ENCODE data around the gene MIA2.

The MIA2 gene

GRCh38 chr14:39406560-39406959 lies 172.8 kb downstream of the MIA2 start:
- DNase-seq = no peak

- no peak for DNase-seq
These were observed 182.4 kb downstream of the MIA2 start for GRCh38 chr14:39416072-39416471.

GRCh38 chr14:39417014-39417413 lies 183.3 kb downstream of the MIA2 start:
- DNase-seq = peak; percentile 48

GRCh38 chr14:39419272-39419671 lies 185.6 kb downstream of the MIA2 start:
- no peak for DNase-seq

GRCh38 chr14:39422243-39422642 lies 188.5 kb downstream of the MIA2 start:
- DNase-seq = no peak

- no peak for DNase-seq
These were observed 190.1 kb downstream of the MIA2 start for GRCh38 chr14:39423793-39424192.

- no peak for DNase-seq
These were observed 192.2 kb downstream of the MIA2 start for GRCh38 chr14:39425947-39426346.

- DNase-seq = peak; percentile 44
These were observed 192.9 kb downstream of the MIA2 start for GRCh38 chr14:39426605-39427004.

- no peak for DNase-seq
These were observed 194.4 kb downstream of the MIA2 start for GRCh38 chr14:39428118-39428517.

GRCh38 chr14:39430762-39431415 lies 197.2 kb downstream of the MIA2 start:
- no peak for DNase-seq

- peak; percentile 36 for DNase-seq
These were observed 197.9 kb downstream of the MIA2 start for GRCh38 chr14:39431416-39432178.

GRCh38 chr14:39432179-39432618 lies 198.5 kb downstream of the MIA2 start, which contains the start of gene FBXO33:
Gene FBXO33 (minus strand): TSS chr14:39432433. CDS start chr14:39432162, 271 bp downstream.
- peak; percentile 96 for DNase-seq

GRCh38 chr14:39432619-39433451 lies 199.1 kb downstream of the MIA2 start:
- DNase-seq = peak; percentile 94

- no peak for DNase-seq
These were observed 199.7 kb downstream of the MIA2 start for GRCh38 chr14:39433452-39433813.

- no peak for DNase-seq
These were observed 200.7 kb downstream of the MIA2 start for GRCh38 chr14:39434401-39434800.

- no peak for DNase-seq
These were observed 201.5 kb downstream of the MIA2 start for GRCh38 chr14:39435241-39435640.
